Neuronal stem cell (in vitro differentiated cells): ENCODE data around the gene ELAVL1.

ENCODE experiments used
- DNase-seq: peaks from one replicate; pipeline ENCODE4 v3.0.0-alpha.2; 2013; ENCODE audit warnings: low spot score
- H2AFZ ChIP-seq: one replicate; pipeline ENCODE4 v1.6.1; 2013; ENCODE audit warnings: mild to moderate bottlenecking, low read length, inconsistent platforms
- H2AK5ac ChIP-seq: 2 replicates; pipeline ENCODE4 v1.6.1; 2013; ENCODE audit warnings: low read depth, mild to moderate bottlenecking, inconsistent platforms, low read length, moderate library complexity, mixed read lengths
- H2BK120ac ChIP-seq: 2 replicates; pipeline ENCODE4 v1.6.1; 2013; ENCODE audit warnings: low read depth, mild to moderate bottlenecking, inconsistent platforms, low read length, moderate library complexity, mixed read lengths
- H2BK12ac ChIP-seq: one replicate; pipeline ENCODE4 v1.6.1; 2013; ENCODE audit warnings: low read length, inconsistent platforms
- H2BK15ac ChIP-seq: 2 replicates; pipeline ENCODE4 v1.6.1; 2013; ENCODE audit warnings: mild to moderate bottlenecking, low read length, inconsistent platforms, mixed read lengths
- H2BK5ac ChIP-seq: one replicate; pipeline ENCODE4 v1.6.1; 2013; ENCODE audit warnings: inconsistent platforms, mild to moderate bottlenecking, low read length, moderate library complexity
- H3K14ac ChIP-seq: one replicate; pipeline ENCODE4 v1.6.1; 2013; ENCODE audit warnings: low read length, inconsistent platforms
- H3K18ac ChIP-seq: 2 replicates; pipeline ENCODE4 v1.6.1; 2013; ENCODE audit warnings: low read length, inconsistent platforms
- H3K23ac ChIP-seq: 2 replicates; pipeline ENCODE4 v1.6.1; 2013; ENCODE audit warnings: low read depth, mild to moderate bottlenecking, mixed read lengths, low read length, inconsistent platforms; ENCODE audit not compliant: poor library complexity
- H3K27ac ChIP-seq: replicated peaks from 3 replicates; pipeline ENCODE4 v1.5.1; 2013; ENCODE audit warnings: low read length, inconsistent platforms
- H3K27me3 ChIP-seq, 3 experiments: 2 replicates each; pipeline ENCODE4 v1.6.1; 2013; ENCODE audit warnings: low read length in 3 of 3, mild to moderate bottlenecking in 2 of 3, inconsistent platforms in 1 of 3, low read depth in 1 of 3, mixed read lengths in 1 of 3, moderate library complexity in 1 of 3; ENCODE audit not compliant: control insufficient read depth in 3 of 3, insufficient read depth in 3 of 3
- H3K36me3 ChIP-seq, 2 donors: replicated peaks in 1 of 2; 2 replicates each; pipeline ENCODE4 v1.6.1; 2013; ENCODE audit warnings: low read length in 2 of 2; ENCODE audit not compliant: control insufficient read depth in 2 of 2, insufficient read depth in 2 of 2
- H3K4ac ChIP-seq: 2 replicates; pipeline ENCODE4 v1.6.1; 2013; ENCODE audit warnings: inconsistent platforms, mild to moderate bottlenecking, low read length, moderate library complexity
- H3K4me1 ChIP-seq, 2 donors: 1 replicate in 1 of 2; 2 replicates in 1 of 2; pipeline ENCODE4 v1.6.1; 2013; ENCODE audit warnings: low read length in 2 of 2, low read depth in 1 of 2; ENCODE audit not compliant: control insufficient read depth in 2 of 2, insufficient read depth in 1 of 2
- H3K4me2 ChIP-seq: one replicate; pipeline ENCODE4 v1.6.1; 2013; ENCODE audit warnings: mild to moderate bottlenecking, low read length, inconsistent platforms; ENCODE audit not compliant: insufficient read depth, poor library complexity, severe bottlenecking
- H3K4me3 ChIP-seq, 2 donors: 2 replicates each; pipeline ENCODE4 v1.5.1; 2013; ENCODE audit warnings: low read length in 2 of 2, mild to moderate bottlenecking in 2 of 2, inconsistent platforms in 1 of 2, moderate library complexity in 1 of 2
- H3K79me1 ChIP-seq: one replicate; pipeline ENCODE4 v1.6.1; 2013; ENCODE audit warnings: low read depth, mild to moderate bottlenecking, inconsistent platforms, low read length, moderate library complexity
- H3K9ac ChIP-seq: one replicate; pipeline ENCODE4 v1.6.1; 2013; ENCODE audit warnings: mild to moderate bottlenecking, low read depth, low read length, inconsistent platforms; ENCODE audit not compliant: poor library complexity
- H3K9me3 ChIP-seq, 2 donors: replicated peaks in 1 of 2; 2 replicates each; pipeline versions ENCODE3 to v1.6.1; 2013; ENCODE audit warnings: low read length in 2 of 2, mild to moderate bottlenecking in 2 of 2, inconsistent platforms in 1 of 2, low read depth in 1 of 2, mixed read lengths in 1 of 2, moderate library complexity in 1 of 2; ENCODE audit not compliant: control insufficient read depth in 2 of 2, insufficient read depth in 1 of 2
- H4K8ac ChIP-seq: one replicate; pipeline ENCODE4 v1.6.1; 2013; ENCODE audit warnings: low read depth, mild to moderate bottlenecking, inconsistent platforms, low read length, moderate library complexity
- H4K91ac ChIP-seq: one replicate; pipeline ENCODE4 v1.6.1; 2013; ENCODE audit warnings: low read length, low read depth, mild to moderate bottlenecking, inconsistent platforms; ENCODE audit not compliant: poor library complexity
- WGBS, 2 donors: extraction: QIAGEN DNeasy Blood & Tissue Kit; methylation state at CpG; one replicate each; pipeline ENCODE4 v1.1.7; 2013; ENCODE audit warnings: missing lambda C conversion rate in 2 of 2, mixed read lengths in 1 of 2; ENCODE audit not compliant: insufficient read length in 2 of 2, insufficient replicate concordance in 1 of 2; ENCODE audit errors: extremely low coverage in 2 of 2; 5-methylcytosine and 5-hydroxymethylcytosine counted together

ELAVL1 gene

DNA sequence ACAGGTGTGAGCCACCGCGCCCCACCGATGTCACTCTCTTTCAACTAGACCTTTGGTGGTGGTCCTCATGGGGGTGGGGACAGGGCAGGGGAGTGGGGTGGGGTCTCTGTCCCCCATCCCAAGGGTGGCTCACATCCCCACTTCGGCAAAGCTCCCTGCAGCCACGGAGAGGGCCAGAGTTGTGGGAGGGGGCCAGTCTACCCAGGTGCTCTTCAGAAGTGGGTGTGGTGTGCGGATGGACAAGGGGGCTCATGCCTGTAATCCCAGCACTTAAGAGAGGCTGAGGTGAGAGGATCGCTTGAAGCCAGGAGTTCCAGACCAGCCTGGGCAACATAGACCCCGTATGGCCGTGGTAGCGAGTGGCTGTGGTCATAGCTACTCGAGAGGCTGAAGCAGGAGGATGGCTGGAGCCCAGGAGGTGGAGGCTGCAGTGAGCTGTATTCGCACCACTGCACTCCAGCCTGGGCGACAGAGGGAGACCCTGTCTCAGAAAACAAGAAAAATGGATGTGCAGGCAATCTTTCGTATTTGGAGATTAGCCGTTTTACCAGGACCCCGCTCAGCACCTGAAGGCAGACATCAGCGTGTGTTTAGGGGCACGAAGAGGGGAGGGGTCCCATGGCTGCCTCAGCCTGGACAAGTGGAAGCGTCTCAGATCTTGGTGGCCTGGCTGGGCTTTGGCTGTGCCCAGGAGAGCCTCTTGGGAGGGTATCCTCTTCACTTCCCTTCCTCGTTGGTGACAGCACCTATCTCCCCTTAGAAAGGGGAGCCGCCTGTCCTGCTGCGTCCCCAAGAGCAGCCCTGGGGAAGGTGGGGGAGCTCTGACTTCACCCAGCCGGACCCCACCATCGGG lies 90.0 kb downstream of the ELAVL1 start:
- H3K9me3 ChIP-seq, result no peaks in the 10 kb centered on the region
- no peak overlapping the region for H3K4ac ChIP-seq
- peak overlapping the region; percentile 32 for H3K9ac ChIP-seq
- no peak overlapping the region for H2BK120ac ChIP-seq
- peak overlapping the region; percentile 46 to 56 for H3K4me3 ChIP-seq
- peak overlapping the region; percentile 21 for H3K14ac ChIP-seq
- H3K27ac ChIP-seq, result no peak overlapping the region
- peak overlapping the region; percentile 80 for H3K23ac ChIP-seq
- no peak overlapping the region for H4K91ac ChIP-seq
- H4K8ac ChIP-seq, result no peak overlapping the region
- no peak for DNase-seq
- WGBS, 2 donors, result no CpG with 5 or more reads among the region's 24 CpGs
- H2BK12ac ChIP-seq, result peak overlapping the region; percentile 22
- peak overlapping the region; percentile 92 for H3K18ac ChIP-seq
- peaks cover 22 to 42% (median 22%) of the 10 kb centered on the region in 3 experiments for H3K27me3 ChIP-seq
- no peak overlapping the region for H2BK5ac ChIP-seq
- peak overlapping the region; percentile 91 for H2AFZ ChIP-seq
- peak overlapping the region; percentile 98 for H3K4me2 ChIP-seq
- peak overlapping the region; percentile 88 for H2AK5ac ChIP-seq
- no peak overlapping the region for H2BK15ac ChIP-seq
- H3K4me1 ChIP-seq, result peaks cover 9 to 15% of the 10 kb centered on the region in 2 donors
- H3K36me3 ChIP-seq, result peaks cover 15 to 22% of the 10 kb centered on the region in 2 donors
- H3K79me1 ChIP-seq, result peaks cover 3% of the 10 kb centered on the region

DNA sequence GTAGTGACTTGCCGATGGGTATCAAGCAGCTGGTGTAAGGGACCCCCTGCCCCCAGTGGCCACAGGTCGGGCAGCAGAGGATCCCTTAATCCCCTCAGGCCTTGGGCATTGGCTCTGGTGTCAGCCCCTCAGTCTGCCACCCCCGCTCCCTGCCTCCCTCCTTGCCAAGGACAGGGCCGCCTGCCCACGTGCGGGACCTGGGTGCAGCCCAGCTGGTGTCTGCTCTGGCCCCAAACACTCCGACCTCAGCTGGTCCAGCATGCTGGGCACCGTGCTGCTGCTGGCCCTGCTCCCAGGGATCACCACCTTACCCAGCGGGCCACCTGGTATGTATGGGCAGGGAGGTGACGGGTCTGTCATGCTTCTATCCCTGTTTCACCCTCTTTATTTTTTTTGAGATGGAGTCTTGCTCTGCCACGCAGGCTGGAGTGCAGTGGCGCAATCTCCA lies 90.8 kb downstream of the ELAVL1 start, which contains the start of gene TGFBR3L:
TGFBR3L (plus strand) TSS at position 233 of the 448 bp plus-strand sequence.
- no peak for DNase-seq
- no peak within 1 kb of the TSS for H2AK5ac ChIP-seq
- H3K4me3 ChIP-seq, result peak within 1 kb of the TSS in 1 of 2 donors; percentile 46
- H4K8ac ChIP-seq, result no peak within 1 kb of the TSS
- no peak within 1 kb of the TSS for H2BK12ac ChIP-seq
- H3K9me3 ChIP-seq, result no peaks in the 10 kb centered on the region
- peaks cover 6 to 12% of the 10 kb centered on the region in 2 donors for H3K4me1 ChIP-seq
- H2BK120ac ChIP-seq, result no peak within 1 kb of the TSS
- H2AFZ ChIP-seq, result no peak within 1 kb of the TSS
- H3K9ac ChIP-seq, result peak within 1 kb of the TSS; percentile 44
- peak within 1 kb of the TSS; percentile 92 for H3K18ac ChIP-seq
- H3K4ac ChIP-seq, result no peak within 1 kb of the TSS
- H2BK5ac ChIP-seq, result no peak within 1 kb of the TSS
- WGBS, 2 donors, result no CpG with 5 or more reads among the region's 12 CpGs
- H4K91ac ChIP-seq, result no peak within 1 kb of the TSS
- peak within 1 kb of the TSS; percentile 80 for H3K23ac ChIP-seq
- H3K36me3 ChIP-seq, result peaks cover 22 to 30% of the 10 kb centered on the region in 2 donors
- H3K79me1 ChIP-seq, result peaks cover 4% of the 10 kb centered on the region
- H3K4me2 ChIP-seq, result no peak within 1 kb of the TSS
- no peak within 1 kb of the TSS for H3K27ac ChIP-seq
- peak within 1 kb of the TSS; percentile 8 for H3K14ac ChIP-seq
- no peak within 1 kb of the TSS for H2BK15ac ChIP-seq
- peaks cover 22 to 42% (median 22%) of the 10 kb centered on the region in 3 experiments for H3K27me3 ChIP-seq

DNA sequence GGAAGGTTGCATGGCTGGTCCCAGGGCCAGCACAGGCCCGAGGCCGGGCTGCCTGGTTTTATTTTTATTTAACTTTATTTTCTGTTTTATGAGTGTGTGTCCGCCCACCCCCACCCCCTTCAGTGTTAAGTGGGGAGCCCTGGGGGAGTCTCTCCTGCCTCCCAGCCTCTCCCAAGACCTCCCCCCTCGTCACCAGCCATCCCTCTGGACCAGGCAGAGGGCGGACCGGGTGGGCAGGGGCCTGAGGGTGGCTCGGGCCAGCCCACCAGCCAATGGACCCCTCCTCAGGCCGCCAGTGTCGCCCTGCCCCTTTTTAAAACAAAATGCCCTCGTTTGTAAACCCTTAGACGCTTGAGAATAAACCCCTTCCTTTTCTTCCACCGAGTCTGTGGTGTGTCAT lies 91.3 kb downstream of the ELAVL1 start:
- Histone ChIP-seq H3K36me3 (peaks cover 22 to 35% of the 10 kb centered on the region in 2 donors), H3K14ac (no peak overlapping the region), H2BK5ac (no peak overlapping the region), H2AK5ac (no peak overlapping the region), H3K18ac (no peak overlapping the region), H4K8ac (no peak overlapping the region), H2BK12ac (no peak overlapping the region), H3K4me1 (peaks cover 5 to 11% of the 10 kb centered on the region in 2 donors), H3K23ac (peak overlapping the region; percentile 80), H2BK120ac (no peak overlapping the region), H3K4ac (no peak overlapping the region), H2BK15ac (no peak overlapping the region), H4K91ac (no peak overlapping the region), H3K27ac (no peak overlapping the region), H3K4me2 (no peak overlapping the region), H3K79me1 (peaks cover 4% of the 10 kb centered on the region), H3K27me3 (peaks cover 22 to 42% (median 22%) of the 10 kb centered on the region in 3 experiments), H3K9me3 (no peaks in the 10 kb centered on the region), H3K4me3 (no peak overlapping the region), H2AFZ (no peak overlapping the region), H3K9ac (no peak overlapping the region)
- WGBS, 2 donors, result no CpG with 5 or more reads among the region's 12 CpGs
- DNase-seq, result no peak

DNA sequence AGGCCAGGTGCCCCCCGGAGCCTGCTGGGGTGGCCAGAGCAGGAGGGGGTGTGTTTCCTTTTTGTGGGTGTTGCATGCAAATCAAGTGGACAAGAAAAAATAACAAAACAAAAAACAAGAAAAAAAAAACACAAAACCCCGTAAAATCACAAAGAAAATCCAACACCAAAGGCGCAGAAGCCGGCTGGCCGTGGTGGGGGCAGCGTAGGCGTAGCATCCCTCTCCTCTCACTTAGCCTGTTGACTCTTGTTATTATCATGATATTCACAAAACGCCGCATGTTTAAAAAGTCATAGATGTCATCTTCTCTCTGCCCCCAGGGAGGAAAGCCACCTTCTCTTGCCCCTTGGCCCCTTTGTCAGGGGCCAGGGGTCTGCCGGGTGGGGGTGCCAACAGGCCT lies 91.8 kb downstream of the ELAVL1 start:
- peaks cover 22 to 35% of the 10 kb centered on the region in 2 donors for H3K36me3 ChIP-seq
- H3K9me3 ChIP-seq, result no peaks in the 10 kb centered on the region
- no peak overlapping the region for H2BK12ac ChIP-seq
- H2BK15ac ChIP-seq, result no peak overlapping the region
- no peak overlapping the region for H2BK120ac ChIP-seq
- no peak overlapping the region for H2AFZ ChIP-seq
- H3K4me2 ChIP-seq, result no peak overlapping the region
- no peak overlapping the region for H2AK5ac ChIP-seq
- H3K4ac ChIP-seq, result no peak overlapping the region
- no peak overlapping the region for H4K91ac ChIP-seq
- H2BK5ac ChIP-seq, result no peak overlapping the region
- H3K9ac ChIP-seq, result no peak overlapping the region
- H3K4me1 ChIP-seq, result peaks cover 5 to 11% of the 10 kb centered on the region in 2 donors
- no peak overlapping the region for H3K23ac ChIP-seq
- H3K79me1 ChIP-seq, result peaks cover 3% of the 10 kb centered on the region
- H3K27me3 ChIP-seq, result peaks cover 22 to 38% (median 22%) of the 10 kb centered on the region in 3 experiments
- H3K27ac ChIP-seq, result no peak overlapping the region
- H3K18ac ChIP-seq, result no peak overlapping the region
- WGBS, 2 donors, result no CpG with 5 or more reads among the region's 10 CpGs
- DNase-seq, result no peak
- H3K14ac ChIP-seq, result no peak overlapping the region
- H3K4me3 ChIP-seq, result no peak overlapping the region
- no peak overlapping the region for H4K8ac ChIP-seq
